GM12878 (cell line): ENCODE measurements around the gene PLEKHG2.
A peak's percentile ranks its signal among the peaks of the same experiment; 100 is the strongest.

ENCODE experiments used
- CEBPB ChIP-seq, 2 experiments: fragments of 150-350 bp in 1 of 2; IDR thresholded peaks; 2 replicates each; pipeline ENCODE4 v1.6.1; 2012 to 2014; ENCODE audit warnings: low read depth in 2 of 2, low read length in 2 of 2, borderline replicate concordance in 1 of 2, inconsistent platforms in 1 of 2
- CEBPZ ChIP-seq: fragments of 150-350 bp; IDR thresholded peaks from 2 replicates; pipeline ENCODE4 v1.6.1; 2016; ENCODE audit warnings: low read depth, low read length
- CTCF ChIP-seq, 3 experiments: IDR thresholded peaks in 2 of 3; conservative IDR thresholded peaks in 1 of 3; 2 replicates each; pipeline ENCODE4 v1.5.1; 2011; ENCODE audit warnings: low read depth in 3 of 3, low read length in 3 of 3, mild to moderate bottlenecking in 3 of 3, control low read depth in 2 of 3, moderate library complexity in 2 of 3, inconsistent platforms in 1 of 3, mixed read lengths in 1 of 3; ENCODE audit not compliant: control insufficient read depth in 2 of 3, insufficient read depth in 1 of 3; ENCODE audit errors: extremely low read depth in 1 of 3
- E2F4 ChIP-seq: IDR thresholded peaks from 2 replicates; pipeline ENCODE4 v1.6.1; 2012; ENCODE audit warnings: low read depth, low read length, improper control_type of control experiment
- JUND ChIP-seq: IDR thresholded peaks from 2 replicates; pipeline ENCODE4 v1.6.1; 2012; ENCODE audit warnings: low read depth, mild to moderate bottlenecking, low read length, improper control_type of control experiment, moderate library complexity
- MTA3 ChIP-seq: IDR thresholded peaks from 2 replicates; pipeline ENCODE4 v1.6.1; 2012; ENCODE audit warnings: low read length, inconsistent platforms, borderline replicate concordance
- MXI1 ChIP-seq: fragments of 150-350 bp; IDR thresholded peaks from 2 replicates; pipeline ENCODE4 v1.6.1; 2011; ENCODE audit warnings: low read depth, mild to moderate bottlenecking, inconsistent platforms, low read length, improper control_type of control experiment
- POLR2A ChIP-seq: IDR thresholded peaks from 2 replicates; pipeline ENCODE4 v1.6.1; 2011; ENCODE audit warnings: low read depth, mild to moderate bottlenecking, low read length
- POLR2AphosphoS5 ChIP-seq: IDR thresholded peaks from 2 replicates; pipeline ENCODE4 v1.6.1; 2011; ENCODE audit warnings: mild to moderate bottlenecking, low read length, inconsistent platforms
- SMC3 ChIP-seq: IDR thresholded peaks from 2 replicates; pipeline ENCODE4 v1.6.1; 2011; ENCODE audit warnings: low read length, improper control_type of control experiment, borderline replicate concordance
- SREBF1 ChIP-seq: IDR thresholded peaks from 2 replicates; pipeline ENCODE4 v1.6.1; 2012; ENCODE audit warnings: mild to moderate bottlenecking, low read length
- TAF1 ChIP-seq: IDR thresholded peaks from 2 replicates; pipeline ENCODE4 v1.6.1; 2011; ENCODE audit warnings: mild to moderate bottlenecking, low read depth, low read length, borderline replicate concordance
- ZBTB33 ChIP-seq: fragments of 450-650 bp; IDR thresholded peaks from 2 replicates; pipeline ENCODE4 v1.6.1; 2017; ENCODE audit warnings: mild to moderate bottlenecking

- TF ChIP-seq MTA3 (no peak), CTCF (IDR thresholded peaks at IDR 0.05 in 2 of 3, conservative IDR thresholded peaks at IDR 0.05 in 1 of 3; ENCODE audit: control insufficient read depth in 2 of 3, extremely low read depth in 1 of 3, insufficient read depth in 1 of 3, low read depth in 3 of 3, low read length in 3 of 3) (no peak), SREBF1 (no peak), POLR2AphosphoS5 (0 out of 2 replicates have a peak, but pooled peaks have one; percentile 20), POLR2A (peak; percentile 29; the same call in 1 of the 2 replicates), SMC3 (no peak), E2F4 (no peak), MXI1 (no peak), TAF1 (no peak), JUND (no peak), ZBTB33 (no peak), CEBPB (IDR thresholded peaks at IDR 0.05; ENCODE audit: borderline replicate concordance in 1 of 2, low read depth in 2 of 2, low read length in 2 of 2) (no peak), CEBPZ (no peak)
Measured at GRCh38 chr19:39428283-39429112, 16.0 kb downstream of the PLEKHG2 start.
